Measurements from ENCODE around the gene SSBP2. TPM values are rescaled to one million over a fixed set of nuclear protein-coding genes. Genes with fewer than 3 reads are reported as not detected.
"Not testable (repeated sequence)": the region's sequence is repeated elsewhere in the genome, so short reads cannot be mapped to it uniquely, and the experiment has no call there.

Gene SSBP2
- total and polyA plus RNA-seq, 2 donors (not counting 3 experiments of a cell fraction or from before 2014, with no cell fraction given), result 9.6 to 11.5 TPM

DNA sequence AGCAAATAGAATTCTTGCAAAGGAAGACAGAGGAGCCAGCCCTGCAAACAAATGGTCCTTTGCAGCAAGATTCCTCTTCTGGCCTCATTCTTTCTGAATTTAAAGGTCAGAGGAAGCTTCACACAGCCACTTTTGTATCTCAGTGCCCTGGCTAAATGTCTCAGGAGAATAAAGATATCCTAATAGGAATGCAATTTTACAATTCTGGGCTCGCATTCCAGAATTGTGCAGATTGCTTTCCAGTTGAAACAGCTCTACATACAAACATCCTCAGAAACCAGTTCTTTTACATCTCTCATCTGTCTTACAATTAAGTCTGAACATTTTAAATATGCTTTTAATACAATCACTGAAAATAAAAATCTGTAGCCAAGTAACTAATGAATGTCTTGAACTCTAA lies 342.4 kb downstream of the SSBP2 start:
- TF ChIP-seq EZH2 (IDR thresholded peaks at IDR 0.05; ENCODE audit: borderline replicate concordance, low read depth, low read length, severe bottlenecking) (no peak), JUN (IDR thresholded peaks at IDR 0.05; ENCODE audit: borderline replicate concordance, insufficient read depth, insufficient read length, low read depth) (no peak)
- TF ChIP-seq, protein P1, sequence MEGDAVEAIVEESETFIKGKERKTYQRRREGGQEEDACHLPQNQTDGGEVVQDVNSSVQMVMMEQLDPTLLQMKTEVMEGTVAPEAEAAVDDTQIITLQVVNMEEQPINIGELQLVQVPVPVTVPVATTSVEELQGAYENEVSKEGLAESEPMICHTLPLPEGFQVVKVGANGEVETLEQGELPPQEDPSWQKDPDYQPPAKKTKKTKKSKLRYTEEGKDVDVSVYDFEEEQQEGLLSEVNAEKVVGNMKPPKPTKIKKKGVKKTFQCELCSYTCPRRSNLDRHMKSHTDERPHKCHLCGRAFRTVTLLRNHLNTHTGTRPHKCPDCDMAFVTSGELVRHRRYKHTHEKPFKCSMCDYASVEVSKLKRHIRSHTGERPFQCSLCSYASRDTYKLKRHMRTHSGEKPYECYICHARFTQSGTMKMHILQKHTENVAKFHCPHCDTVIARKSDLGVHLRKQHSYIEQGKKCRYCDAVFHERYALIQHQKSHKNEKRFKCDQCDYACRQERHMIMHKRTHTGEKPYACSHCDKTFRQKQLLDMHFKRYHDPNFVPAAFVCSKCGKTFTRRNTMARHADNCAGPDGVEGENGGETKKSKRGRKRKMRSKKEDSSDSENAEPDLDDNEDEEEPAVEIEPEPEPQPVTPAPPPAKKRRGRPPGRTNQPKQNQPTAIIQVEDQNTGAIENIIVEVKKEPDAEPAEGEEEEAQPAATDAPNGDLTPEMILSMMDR (IDR thresholded peaks at IDR 0.05; ENCODE audit: extremely low read depth in 1 of 2, insufficient read depth in 1 of 2, low read depth in 1 of 2, low read length in 2 of 2), result no peak
- H3K9me1 ChIP-seq (replicated peaks; ENCODE audit: control insufficient read depth, extremely low read depth, insufficient read depth, low read length), result no peaks in the 10 kb centered on the region
- BruUV-seq (replicated peaks), result no TSS peak
- H3K27ac ChIP-seq (ENCODE audit: insufficient read depth, low read depth, low read length), result no peak overlapping the region
- no peaks in the 10 kb centered on the region for H3K36me3 ChIP-seq (ENCODE audit: control insufficient read depth in 2 of 2, extremely low read depth in 1 of 2, insufficient read depth in 2 of 2, low read length in 2 of 2)
- H3K4me3 ChIP-seq (replicated peaks in 1 of 3; ENCODE audit: insufficient read depth in 1 of 3, low read depth in 1 of 3, low read length in 3 of 3), result no peak overlapping the region
- no peak for FAIRE-seq
- no peaks in the 10 kb centered on the region for H3K9me3 ChIP-seq (replicated peaks; ENCODE audit: control insufficient read depth, insufficient read depth, low read length)
- H4K20me1 ChIP-seq (replicated peaks; ENCODE audit: control insufficient read depth, extremely low read depth, insufficient read depth, low read length), result no peaks in the 10 kb centered on the region
- POLR2A ChIA-PET, result no interaction called here
- dilution Hi-C loops (cut with MboI; ENCODE audit: extremely low pct_ligation_motif_present, low sequenced_read_pairs) (no loop called here), intact Hi-C loops (cut with micrococcal nuclease) (no loop called here)
- H3K4me1 ChIP-seq (ENCODE audit: control insufficient read depth, extremely low read depth, insufficient read depth, low read length), result no peaks in the 10 kb centered on the region
- DNase-seq (ENCODE audit: low read depth, low spot score), result no peak
- H3K79me2 ChIP-seq (ENCODE audit: control insufficient read depth, insufficient read depth, low read length), result no peaks in the 10 kb centered on the region
- H2AFZ ChIP-seq (ENCODE audit: low read depth, low read length), result no peak overlapping the region
- H3K9ac ChIP-seq (replicated peaks; ENCODE audit: extremely low read depth, insufficient read depth, low read length), result no peak overlapping the region
- H3K27me3 ChIP-seq (ENCODE audit: control insufficient read depth in 2 of 2, insufficient read depth in 2 of 2, low read length in 2 of 2), result no peaks in the 10 kb centered on the region
- no peak overlapping the region for H3K4me2 ChIP-seq (ENCODE audit: insufficient read depth, low read length)
- CTCF ChIA-PET, result interaction anchor here (1.8 kb wide), 1 partner anchor 20 kb away, joined by 3 read pairs; no protein-coding TSS in a partner anchor

DNA sequence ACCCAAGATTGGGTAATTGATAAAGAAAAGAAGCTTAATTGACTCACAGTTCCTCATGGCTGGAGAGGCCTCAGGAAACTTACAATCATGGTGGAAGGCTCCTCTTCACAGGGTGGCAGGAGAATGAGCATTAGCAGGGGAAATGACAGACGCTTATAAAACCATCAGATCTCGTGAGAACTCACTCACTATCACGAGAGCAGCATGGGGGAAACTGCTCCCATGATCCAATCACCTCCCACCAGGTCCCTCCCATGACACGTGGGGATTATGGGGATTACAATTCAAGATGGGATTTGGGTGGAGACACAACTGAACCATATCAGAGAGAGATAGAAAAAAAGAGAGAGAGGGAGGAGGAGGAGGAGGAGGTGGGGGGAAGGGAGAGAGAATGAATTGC lies 343.1 kb downstream of the SSBP2 start:
- FAIRE-seq; dilution Hi-C loops (cut with MboI; ENCODE audit: extremely low pct_ligation_motif_present, low sequenced_read_pairs); BruUV-seq (replicated peaks); H3K9me3 ChIP-seq (replicated peaks; ENCODE audit: control insufficient read depth, insufficient read depth, low read length); H3K4me3 ChIP-seq (replicated peaks in 1 of 3; ENCODE audit: insufficient read depth in 1 of 3, low read depth in 1 of 3, low read length in 3 of 3); H3K79me2 ChIP-seq (ENCODE audit: control insufficient read depth, insufficient read depth, low read length); H3K9me1 ChIP-seq (replicated peaks; ENCODE audit: control insufficient read depth, extremely low read depth, insufficient read depth, low read length); H3K4me2 ChIP-seq (ENCODE audit: insufficient read depth, low read length); DNase-seq (ENCODE audit: low read depth, low spot score); intact Hi-C loops (cut with micrococcal nuclease); H4K20me1 ChIP-seq (replicated peaks; ENCODE audit: control insufficient read depth, extremely low read depth, insufficient read depth, low read length); H2AFZ ChIP-seq (ENCODE audit: low read depth, low read length); H3K9ac ChIP-seq (replicated peaks; ENCODE audit: extremely low read depth, insufficient read depth, low read length); H3K4me1 ChIP-seq (ENCODE audit: control insufficient read depth, extremely low read depth, insufficient read depth, low read length); H3K36me3 ChIP-seq (ENCODE audit: control insufficient read depth in 2 of 2, extremely low read depth in 1 of 2, insufficient read depth in 2 of 2, low read length in 2 of 2); H3K27me3 ChIP-seq (ENCODE audit: control insufficient read depth in 2 of 2, insufficient read depth in 2 of 2, low read length in 2 of 2); POLR2A ChIA-PET; H3K27ac ChIP-seq (ENCODE audit: insufficient read depth, low read depth, low read length): not testable (repeated sequence)
- CTCF ChIA-PET, result interaction anchor here (1.8 kb wide), 1 partner anchor 19 kb away, joined by 3 read pairs; no protein-coding TSS in a partner anchor
